ENCODE results near the gene SERINC1.

The SERINC1 gene

DNA sequence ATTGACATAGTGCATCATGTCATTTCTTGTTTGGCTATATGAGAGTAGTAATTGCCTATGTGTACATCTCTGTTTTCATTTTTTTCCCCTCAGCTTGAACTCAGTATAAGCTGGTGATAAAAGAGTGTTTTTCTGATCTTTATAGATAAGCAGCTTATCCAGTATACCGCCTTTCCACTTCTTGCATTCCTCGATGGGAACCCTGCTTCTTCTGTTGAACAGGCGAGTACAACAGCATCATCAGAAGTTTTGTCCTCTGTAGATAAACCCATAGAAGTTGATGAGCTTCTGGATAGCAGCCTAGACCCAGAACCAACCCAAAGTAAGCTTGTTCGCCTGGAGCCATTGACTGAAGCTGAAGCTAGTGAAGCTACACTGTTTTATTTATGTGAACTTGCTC lies 39.8 kb downstream of the SERINC1 start:
- no peak for DNase-seq

DNA sequence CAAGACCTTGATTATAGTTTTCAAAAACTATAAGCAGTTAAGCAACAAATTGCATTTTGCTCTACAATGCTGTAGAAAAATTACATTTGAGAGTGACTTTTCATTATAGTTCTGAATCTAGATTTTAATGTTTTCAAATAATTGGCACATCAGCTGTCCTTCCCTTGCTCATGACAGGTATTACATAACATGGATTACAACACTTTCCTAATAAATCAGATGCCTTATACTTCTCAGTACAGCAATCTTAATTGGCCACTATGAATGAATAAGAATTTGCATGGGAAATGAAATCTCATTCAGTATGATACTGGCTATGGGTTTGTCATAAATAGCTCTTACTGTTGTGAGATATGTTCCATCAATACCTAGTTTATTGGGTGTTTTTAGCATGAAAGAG lies 42.3 kb downstream of the SERINC1 start:
- DNase-seq: no peak

DNA sequence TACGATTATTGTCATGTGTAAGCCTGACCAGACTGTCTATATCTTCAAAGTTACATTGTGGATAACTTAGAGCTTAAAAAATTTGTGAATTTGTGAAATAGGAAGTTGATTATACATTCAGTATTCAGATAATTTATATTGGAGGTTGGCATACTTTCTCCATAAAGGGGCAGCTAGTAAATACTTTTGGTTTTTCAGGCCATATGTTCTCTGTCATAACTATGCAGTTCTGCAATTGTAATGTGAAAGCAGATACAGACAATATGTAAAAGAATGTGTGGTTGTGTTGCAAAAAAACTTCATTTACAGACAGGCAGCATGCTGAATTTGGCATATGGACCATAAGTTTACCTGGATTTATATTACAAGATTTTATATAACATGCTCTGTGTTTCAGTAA lies 42.8 kb downstream of the SERINC1 start:
- DNase-seq: no peak

- no peak for DNase-seq
Observed at GRCh38 chr6:122426597-122426996, 45.0 kb downstream of the SERINC1 start.

DNA sequence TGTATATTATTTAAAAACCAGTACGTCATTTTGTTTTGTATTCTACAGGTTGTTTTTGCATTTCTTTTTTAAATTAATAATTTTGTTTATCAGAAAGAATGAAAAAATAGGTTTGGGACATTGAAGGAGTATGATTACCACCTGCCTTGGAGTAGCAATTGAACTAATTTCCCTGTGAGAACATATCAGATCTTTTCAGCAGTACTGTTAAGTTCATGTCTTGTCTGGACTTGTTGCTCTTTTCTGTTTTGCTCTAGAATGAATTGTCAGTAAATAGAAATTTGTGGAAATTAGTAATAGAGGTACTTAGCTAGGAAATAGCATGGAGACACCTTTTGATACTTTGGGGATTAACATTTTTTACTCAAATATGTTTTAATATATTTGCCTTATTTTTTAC lies 47.9 kb downstream of the SERINC1 start:
- DNase-seq: no peak

DNA sequence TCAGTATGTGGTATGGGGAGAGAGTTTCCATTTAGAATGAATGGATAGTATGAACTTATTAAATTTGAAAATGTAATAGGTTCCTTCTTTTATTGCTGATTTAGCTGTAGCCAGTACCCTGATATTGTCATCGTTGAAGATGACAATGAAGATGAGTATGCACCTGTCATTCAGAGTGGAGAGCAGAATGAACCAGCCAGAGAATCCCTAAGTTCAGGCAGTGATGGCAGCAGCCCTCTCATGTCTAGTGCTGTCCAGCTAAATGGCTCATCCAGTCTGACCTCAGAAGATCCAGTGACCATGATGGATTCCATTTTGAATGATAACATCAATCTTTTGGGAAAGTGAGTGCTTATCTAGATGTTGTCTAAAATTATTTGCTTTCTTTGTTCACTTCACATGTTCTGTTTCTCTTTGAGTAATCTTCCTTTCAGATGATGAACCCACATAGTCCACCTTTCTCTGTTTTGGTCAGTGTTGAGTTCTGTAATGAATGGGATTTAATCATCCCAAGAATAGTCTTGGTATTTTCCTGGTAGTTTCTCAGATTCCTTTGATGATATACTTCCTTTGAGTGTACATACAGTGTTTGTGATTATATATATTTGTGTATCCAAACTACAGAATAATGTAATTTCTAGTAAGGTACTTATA lies 48.9 kb downstream of the SERINC1 start:
- no peak for DNase-seq

GRCh38 chr6:122422003-122422402 lies 49.6 kb downstream of the SERINC1 start:
- DNase-seq: no peak

GRCh38 chr6:122416825-122417224 lies 54.8 kb downstream of the SERINC1 start:
- no peak for DNase-seq

DNA sequence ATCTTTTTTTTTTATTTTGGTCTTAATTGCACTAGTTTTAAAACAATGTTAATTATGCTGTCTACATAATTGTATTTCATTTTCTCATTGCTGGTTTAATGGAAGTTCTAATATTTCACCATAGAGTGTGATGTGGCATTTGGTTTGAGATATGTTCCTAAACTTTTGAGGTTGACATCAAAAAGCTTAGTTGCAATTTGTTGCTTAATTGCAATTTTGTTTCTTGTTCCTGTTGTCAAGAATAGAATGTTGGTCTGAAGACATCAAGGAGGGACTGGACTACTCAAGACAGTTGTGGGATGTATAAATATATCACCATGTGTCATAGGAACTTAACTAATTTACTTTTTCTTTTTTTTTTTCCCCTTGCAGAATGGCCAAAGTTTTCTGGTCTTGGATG lies 59.6 kb downstream of the SERINC1 start:
- DNase-seq: no peak

DNA sequence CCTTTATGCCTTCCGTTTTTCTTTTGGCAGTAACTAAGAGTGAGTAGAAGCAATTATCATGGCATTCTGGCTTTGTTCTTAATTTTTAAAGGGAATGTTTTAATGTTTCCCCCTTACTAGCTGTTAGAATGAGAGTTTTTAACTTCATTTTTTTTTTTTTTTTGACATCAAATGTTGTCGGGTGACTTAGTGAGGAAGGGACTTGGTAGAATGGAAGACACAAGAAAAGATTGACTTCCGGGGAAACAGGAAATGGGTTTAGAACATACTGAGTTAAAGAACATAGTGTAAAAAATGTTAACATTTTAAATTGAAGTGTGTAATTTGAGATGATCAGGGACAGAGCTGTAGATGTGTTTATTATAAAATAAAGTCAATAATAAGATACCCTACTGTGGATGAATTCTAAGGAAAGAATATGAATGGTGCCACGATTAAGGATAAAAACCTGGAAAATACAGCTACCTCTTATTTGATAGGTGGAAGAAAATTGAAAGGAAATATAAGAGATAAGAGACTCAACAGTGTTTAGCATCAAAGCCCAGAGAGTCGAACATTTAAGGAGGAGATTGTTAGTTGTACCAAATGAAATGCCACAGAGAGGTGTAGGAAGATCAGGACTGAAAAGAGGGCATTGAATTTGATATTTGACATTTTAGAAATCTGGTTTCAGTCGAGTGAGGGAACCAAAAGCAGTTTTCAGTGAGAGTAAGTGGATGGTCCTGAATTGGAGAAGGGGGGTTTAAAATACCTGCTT lies 62.7 kb downstream of the SERINC1 start:
- DNase-seq: peak; percentile 6

GRCh38 chr6:122408240-122408639 lies 63.4 kb downstream of the SERINC1 start:
- no peak for DNase-seq

- DNase-seq: no peak
Observed at GRCh38 chr6:122407712-122408111, 63.9 kb downstream of the SERINC1 start.

DNA sequence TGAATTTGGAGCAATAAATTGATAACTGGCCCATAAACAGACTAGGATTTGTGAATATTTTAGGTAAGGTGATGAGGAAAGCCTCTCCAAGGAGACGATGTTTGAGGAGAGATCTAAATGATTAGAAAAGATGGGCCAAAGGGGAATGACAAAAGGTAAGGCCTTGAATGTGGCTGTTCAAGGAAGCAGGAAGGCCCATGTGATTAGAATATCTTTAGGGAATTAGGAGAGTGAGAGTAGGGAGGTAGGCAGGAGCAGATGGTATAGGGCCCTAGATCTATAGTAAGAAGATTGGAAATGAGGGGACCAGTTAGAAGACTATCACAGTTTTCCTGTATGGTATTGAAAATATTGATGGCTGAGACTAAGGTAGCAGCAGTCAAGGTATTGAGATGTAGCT lies 65.4 kb downstream of the SERINC1 start:
- DNase-seq: peak; percentile 6

DNA sequence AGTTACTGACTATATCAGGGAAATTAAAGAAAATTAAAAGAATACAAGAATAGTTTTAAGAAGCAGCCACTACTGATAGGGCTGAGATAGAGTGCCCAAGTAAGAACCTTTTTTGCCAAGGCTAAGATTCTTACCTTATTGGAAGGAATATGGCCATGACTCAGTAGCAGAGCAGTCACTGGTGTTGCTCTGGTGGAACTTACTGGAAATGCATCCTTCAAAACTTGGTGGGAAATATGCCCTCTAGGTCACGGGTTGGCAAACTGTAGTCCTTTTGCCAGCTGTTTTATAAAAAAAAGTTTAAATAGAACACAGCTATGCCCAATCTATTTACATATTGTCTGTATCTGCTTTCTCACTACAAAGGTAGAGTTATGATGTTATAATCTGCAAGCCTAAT lies 66.2 kb downstream of the SERINC1 start:
- DNase-seq: no peak

DNA sequence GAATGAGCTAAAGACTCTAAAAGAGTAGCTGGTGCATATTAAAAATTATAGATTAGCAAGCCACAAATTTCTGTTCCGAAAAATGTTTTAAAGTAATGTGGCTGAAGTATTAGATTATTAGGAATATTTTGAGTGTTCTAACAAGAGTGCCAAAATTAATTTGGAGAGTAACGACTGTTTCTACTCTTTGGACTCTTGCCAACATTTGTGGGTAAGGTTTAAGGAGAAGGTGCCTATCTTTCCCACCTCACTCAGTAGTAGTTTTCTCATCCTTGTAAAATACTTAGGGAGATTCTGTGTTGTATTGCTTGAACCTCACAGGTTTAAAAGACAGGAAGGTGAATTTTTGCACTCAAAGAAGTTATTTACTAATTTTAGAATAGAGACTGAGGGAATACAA lies 67.2 kb downstream of the SERINC1 start:
- DNase-seq: no peak

- DNase-seq: no peak
Observed at GRCh38 chr6:122401104-122401503, 70.5 kb downstream of the SERINC1 start.

GRCh38 chr6:122400462-122401089 lies 71.0 kb downstream of the SERINC1 start:
- no peak for DNase-seq

- peak; percentile 13 for DNase-seq
Observed at GRCh38 chr6:122400121-122400450, 71.5 kb downstream of the SERINC1 start.

DNA sequence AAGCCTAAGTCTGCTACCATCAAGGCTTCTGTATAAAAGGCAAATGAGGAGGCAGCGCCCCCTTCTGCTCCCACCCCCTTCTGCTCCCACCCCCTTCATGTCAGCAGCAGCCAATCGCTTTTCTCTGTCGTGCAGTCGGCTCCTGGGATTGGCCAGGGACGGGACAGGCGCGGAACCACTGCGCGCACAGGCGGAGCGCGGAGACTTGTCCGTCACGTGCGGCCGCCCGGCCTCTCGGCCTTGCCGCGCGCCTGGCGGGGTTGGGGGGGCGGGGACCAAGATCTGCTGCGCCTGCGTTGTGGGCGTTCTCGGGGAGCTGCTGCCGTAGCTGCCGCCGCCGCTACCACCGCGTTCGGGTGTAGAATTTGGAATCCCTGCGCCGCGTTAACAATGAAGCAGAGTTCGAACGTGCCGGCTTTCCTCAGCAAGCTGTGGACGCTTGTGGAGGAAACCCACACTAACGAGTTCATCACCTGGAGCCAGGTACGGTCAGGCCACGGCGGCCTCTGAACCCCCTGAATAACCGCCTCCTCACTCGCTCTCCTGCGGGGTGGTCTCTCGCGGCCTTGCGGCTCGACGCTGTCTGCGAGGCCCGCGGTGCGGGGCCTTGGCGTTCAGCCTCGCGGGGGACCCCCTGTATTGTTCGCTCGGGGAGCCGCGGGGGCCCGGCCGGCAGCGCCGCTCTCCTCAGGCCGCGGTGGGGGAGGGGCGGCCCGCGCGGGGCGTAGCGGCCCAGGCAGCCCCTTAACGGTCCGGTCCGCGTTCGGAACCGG lies 72.1 kb downstream of the SERINC1 start, which contains the start of gene HSF2:
HSF2 (plus strand) TSS at position 305 of the 773 bp plus-strand sequence; CDS start at position 391, 86 bp downstream.
- peak; percentile 95 for DNase-seq

- DNase-seq: no peak
Observed at GRCh38 chr6:122399055-122399347, 72.6 kb downstream of the SERINC1 start.

GRCh38 chr6:122394016-122394415 lies 77.6 kb downstream of the SERINC1 start:
- DNase-seq: no peak

DNA sequence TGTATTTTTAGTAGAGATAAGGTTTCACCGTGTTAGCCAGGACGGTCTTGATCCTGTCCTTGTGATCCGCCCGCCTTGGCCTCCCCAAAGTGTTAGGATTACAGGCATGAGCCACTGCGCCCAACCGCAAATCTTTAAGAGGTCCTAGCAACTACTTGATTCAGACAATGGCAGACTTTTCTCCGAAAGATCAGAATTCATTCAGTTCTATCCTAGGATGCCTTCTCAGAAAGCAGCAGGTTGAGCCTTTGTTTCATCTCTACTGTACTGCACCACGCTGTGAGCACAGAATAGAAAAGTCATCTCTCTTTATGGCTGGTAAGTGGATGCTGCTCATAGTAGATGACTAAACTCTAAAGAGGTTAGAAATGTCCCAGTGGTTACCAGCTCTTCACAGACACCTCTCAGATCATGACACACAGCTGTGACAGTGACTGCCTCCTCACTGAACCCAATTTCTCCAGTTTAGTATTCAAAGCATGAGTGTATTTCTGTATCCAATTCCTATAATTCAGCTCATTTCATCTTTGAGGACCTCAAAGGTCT lies 78.2 kb downstream of the SERINC1 start:
- no peak for DNase-seq

All from NCI-H2171 treated with DMSO at 0.1 percent for 48 hours (cell line).